NT2/D1 (cell line): ENCODE data around the gene MDM2.
"Not testable (repeated sequence)": the region's sequence is repeated elsewhere in the genome, so short reads cannot be mapped to it uniquely, and the experiment has no call there.

Experiments
- DNase-seq: peaks from one replicate; pipeline ENCODE4 v3.0.0-alpha.2; 2011; ENCODE audit warnings: low read depth, low spot score
- H3K27me3 ChIP-seq: 2 replicates; pipeline ENCODE4 v1.6.0; 2011; ENCODE audit warnings: mild to moderate bottlenecking; ENCODE audit not compliant: insufficient read length, insufficient read depth
- H3K36me3 ChIP-seq: 2 replicates; pipeline ENCODE4 v1.6.1; 2011; ENCODE audit warnings: mild to moderate bottlenecking, low read length, mixed read lengths; ENCODE audit not compliant: insufficient read depth, insufficient read length
- H3K4me1 ChIP-seq: 2 replicates; pipeline ENCODE4 v1.5.1; 2011; ENCODE audit not compliant: insufficient read depth, insufficient read length
- H3K4me3 ChIP-seq: 2 replicates; pipeline ENCODE4 v1.5.1; 2011; ENCODE audit warnings: low read depth; ENCODE audit not compliant: insufficient read length
- H3K9ac ChIP-seq: 2 replicates; pipeline ENCODE4 v1.6.0; 2011; ENCODE audit warnings: low read depth; ENCODE audit not compliant: insufficient read length
- H3K9me3 ChIP-seq: 2 replicates; pipeline ENCODE4 v1.5.1; 2011; ENCODE audit warnings: mild to moderate bottlenecking, low read length; ENCODE audit not compliant: insufficient read depth
- SUZ12 ChIP-seq: IDR thresholded peaks from 2 replicates; pipeline ENCODE4 v1.6.1; 2011; ENCODE audit not compliant: insufficient read length, insufficient read depth; ENCODE audit errors: extremely low read depth
- YY1 ChIP-seq: IDR thresholded peaks from 2 replicates; pipeline ENCODE4 v1.6.1; 2011; ENCODE audit not compliant: insufficient read length, insufficient read depth
- ZNF274 ChIP-seq: IDR thresholded peaks from 2 replicates; pipeline ENCODE4 v1.6.1; 2011; ENCODE audit warnings: mild to moderate bottlenecking, low read depth, low read length

MDM2 gene

DNA sequence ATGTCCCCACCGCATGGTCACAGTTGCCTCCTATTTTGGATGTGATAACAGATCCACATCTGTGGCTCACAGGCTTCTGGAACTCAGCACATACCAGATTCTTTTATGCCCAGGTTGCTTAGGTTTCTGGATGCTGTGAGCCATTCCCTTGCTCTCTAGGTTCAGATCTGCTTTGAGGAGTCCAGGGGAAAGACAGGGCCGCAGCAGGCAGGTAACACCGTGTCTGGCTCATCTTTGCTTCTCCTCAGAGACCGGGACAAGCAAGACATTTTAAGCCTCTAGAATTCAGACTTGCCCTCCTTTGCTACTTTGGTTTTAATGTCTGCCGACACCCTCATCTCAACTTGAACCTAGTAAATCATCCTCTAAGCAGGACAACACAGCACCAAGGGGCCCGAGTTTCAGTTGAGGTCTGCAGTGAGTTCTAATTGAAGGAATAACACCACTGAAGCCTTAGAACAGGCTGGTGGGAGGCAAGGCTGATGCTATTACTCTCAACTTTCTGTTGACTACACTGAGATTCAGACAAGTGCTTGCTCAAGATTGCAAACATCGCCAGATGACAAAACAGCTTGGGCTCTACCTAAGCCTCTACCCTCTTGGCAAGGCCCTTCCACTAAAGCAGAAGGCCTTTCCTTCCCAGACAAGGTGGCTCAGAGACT, 55.3 kb downstream of the MDM2 start:
- Histone ChIP-seq H3K9ac (no peak overlapping the region), H3K27me3 (no peaks in the 10 kb centered on the region), H3K9me3 (no peaks in the 10 kb centered on the region), H3K4me1 (peaks cover 5% of the 10 kb centered on the region), H3K36me3 (no peaks in the 10 kb centered on the region), H3K4me3 (no peak overlapping the region)
- DNase-seq = no peak
- no peak for TF ChIP-seq YY1
- no peak for TF ChIP-seq ZNF274
- TF ChIP-seq SUZ12 = no peak

DNA sequence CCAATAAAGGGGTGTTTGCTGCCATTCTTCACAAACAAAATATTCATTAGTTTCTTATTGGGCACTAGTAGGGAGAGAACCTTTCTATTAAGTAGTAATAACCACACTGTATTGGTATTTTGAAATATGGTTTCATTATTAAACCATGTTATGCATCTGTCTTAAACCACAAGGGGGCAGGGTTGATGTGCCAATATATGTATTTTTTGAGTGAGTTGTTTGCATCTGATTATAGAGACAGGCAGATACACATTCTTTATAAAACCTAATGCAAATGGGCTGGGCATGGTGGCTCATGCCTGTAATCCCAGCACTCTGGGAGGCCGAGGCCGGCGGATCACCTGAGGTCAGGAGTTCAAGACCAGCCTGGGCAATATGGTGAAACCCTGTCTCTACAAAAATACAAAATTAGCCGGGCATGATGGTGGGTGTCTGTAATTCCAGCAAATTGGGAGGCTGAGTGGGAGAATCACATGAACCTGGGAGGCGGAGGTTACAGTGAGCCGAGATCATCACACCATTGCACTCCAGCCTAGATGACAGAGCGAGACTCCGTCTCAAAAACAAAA, 56.0 kb downstream of the MDM2 start:
- H3K36me3 ChIP-seq, H3K9me3 ChIP-seq, H3K4me1 ChIP-seq, DNase-seq, H3K9ac ChIP-seq, H3K27me3 ChIP-seq, H3K4me3 ChIP-seq: not testable (repeated sequence)

DNA sequence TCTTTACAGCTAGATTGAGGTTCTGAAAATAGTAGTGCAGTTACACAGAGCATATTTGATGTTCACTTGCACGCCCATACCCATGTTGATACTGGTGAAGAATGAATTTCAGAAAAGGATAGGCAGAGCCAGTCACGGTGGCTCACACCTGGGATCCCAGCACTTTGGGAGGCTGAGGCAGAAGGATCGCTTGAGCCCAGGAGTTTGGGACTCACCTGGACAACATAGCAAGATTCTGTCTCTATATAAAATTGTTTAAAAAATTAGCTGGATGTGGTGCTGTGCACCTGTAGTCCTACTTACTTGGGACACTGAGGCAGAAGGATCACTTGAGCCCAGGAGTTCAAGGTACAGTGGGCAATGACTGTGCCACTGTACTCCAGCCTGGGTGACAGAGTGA, 56.6 kb downstream of the MDM2 start:
- no peak for DNase-seq
- H3K9ac ChIP-seq = no peak overlapping the region
- peaks cover 6% of the 10 kb centered on the region for H3K4me1 ChIP-seq
- H3K27me3 ChIP-seq = no peaks in the 10 kb centered on the region
- no peaks in the 10 kb centered on the region for H3K9me3 ChIP-seq
- TF ChIP-seq ZNF274 (no peak), YY1 (no peak)
- H3K4me3 ChIP-seq = no peak overlapping the region
- no peaks in the 10 kb centered on the region for H3K36me3 ChIP-seq

DNA sequence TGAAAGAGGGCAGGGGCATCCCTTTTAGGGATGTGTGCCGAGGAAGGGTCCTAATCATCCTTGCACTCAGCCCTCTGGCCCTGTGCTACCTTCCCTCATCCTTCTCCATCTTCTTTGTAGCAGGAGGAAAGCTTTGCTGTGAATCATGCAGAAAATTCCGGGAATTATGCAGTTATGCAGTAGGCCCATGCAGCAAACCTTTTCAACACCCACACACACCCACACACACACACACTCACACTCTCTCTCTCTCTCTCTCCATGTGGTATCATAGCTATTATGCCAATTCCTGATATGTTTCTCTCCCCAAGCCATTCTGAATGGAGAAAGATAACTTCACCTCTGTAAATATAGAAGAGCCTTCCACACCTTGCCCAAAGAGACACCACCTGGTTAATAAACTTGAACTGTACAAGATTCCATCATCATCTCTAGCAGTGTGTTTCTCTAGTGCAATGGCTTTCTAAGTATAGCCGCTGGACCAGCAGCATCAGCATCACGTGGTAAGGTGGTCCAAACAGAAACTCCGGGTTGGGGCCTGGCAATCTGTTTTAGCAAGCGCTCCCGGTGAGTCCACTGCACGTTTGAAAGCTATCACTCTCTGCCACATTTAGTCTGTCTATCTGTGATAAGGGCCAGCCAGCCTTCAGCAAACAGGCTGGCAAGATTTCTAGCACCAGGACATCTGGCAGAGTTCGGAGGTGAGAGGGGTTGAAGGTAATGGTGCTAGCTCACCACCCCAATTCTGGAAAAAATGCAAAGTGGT, 57.6 kb downstream of the MDM2 start:
- no peak overlapping the region for H3K4me3 ChIP-seq
- H3K9me3 ChIP-seq = no peaks in the 10 kb centered on the region
- H3K9ac ChIP-seq = no peak overlapping the region
- DNase-seq = no peak
- no peaks in the 10 kb centered on the region for H3K27me3 ChIP-seq
- TF ChIP-seq ZNF274 (no peak), YY1 (no peak), SUZ12 (no peak)
- H3K36me3 ChIP-seq = no peaks in the 10 kb centered on the region
- H3K4me1 ChIP-seq = peaks cover 6% of the 10 kb centered on the region

DNA sequence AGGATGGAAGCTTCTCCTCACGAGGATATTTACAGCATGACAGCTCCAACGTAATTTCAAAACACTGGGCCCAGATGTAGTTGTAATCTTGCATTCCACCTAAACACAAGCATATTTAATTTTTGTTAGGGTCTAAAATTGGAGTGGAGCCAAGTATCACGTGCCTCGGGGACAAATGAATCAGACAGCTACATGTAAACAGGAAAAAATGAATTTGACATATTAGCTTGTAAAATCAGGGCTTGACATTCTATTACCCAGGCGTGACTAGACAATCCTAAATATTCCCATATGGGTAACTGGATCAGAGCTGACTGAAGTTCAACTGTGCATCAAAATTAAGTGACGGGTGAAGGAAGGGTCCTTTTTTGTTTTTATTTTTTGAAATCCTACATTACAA, 59.0 kb downstream of the MDM2 start:
- Histone ChIP-seq H3K4me3 (no peak overlapping the region), H3K27me3 (no peaks in the 10 kb centered on the region), H3K36me3 (no peaks in the 10 kb centered on the region), H3K9ac (no peak overlapping the region), H3K9me3 (no peaks in the 10 kb centered on the region), H3K4me1 (peaks cover 6% of the 10 kb centered on the region)
- no peak for DNase-seq
- TF ChIP-seq SUZ12 (no peak), ZNF274 (no peak), YY1 (no peak)

DNA sequence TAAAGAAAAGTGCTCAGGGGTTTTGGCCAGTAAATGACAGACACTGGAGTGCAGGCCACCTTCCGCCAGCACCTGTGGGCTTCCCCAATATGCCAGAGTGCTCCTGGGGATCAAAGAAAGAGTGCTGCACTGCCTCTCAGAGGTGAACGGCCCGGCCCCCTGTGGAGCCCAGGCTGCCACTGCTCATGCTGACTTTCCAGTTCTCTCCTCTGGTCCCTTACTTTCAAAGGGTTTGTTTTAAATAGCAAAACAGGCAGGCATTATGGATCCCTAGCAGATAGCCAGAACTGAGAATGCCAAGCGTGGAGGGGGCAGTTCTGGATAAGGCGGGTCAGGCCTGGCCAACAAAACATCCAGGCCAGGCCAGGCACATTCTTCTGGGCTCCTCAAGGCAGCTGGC, 59.6 kb downstream of the MDM2 start:
- H3K9ac ChIP-seq = no peak overlapping the region
- H3K4me3 ChIP-seq = no peak overlapping the region
- no peaks in the 10 kb centered on the region for H3K27me3 ChIP-seq
- H3K36me3 ChIP-seq = no peaks in the 10 kb centered on the region
- no peaks in the 10 kb centered on the region for H3K9me3 ChIP-seq
- peaks cover 6% of the 10 kb centered on the region for H3K4me1 ChIP-seq
- TF ChIP-seq ZNF274 (no peak), SUZ12 (no peak), YY1 (no peak)
- DNase-seq = no peak

DNA sequence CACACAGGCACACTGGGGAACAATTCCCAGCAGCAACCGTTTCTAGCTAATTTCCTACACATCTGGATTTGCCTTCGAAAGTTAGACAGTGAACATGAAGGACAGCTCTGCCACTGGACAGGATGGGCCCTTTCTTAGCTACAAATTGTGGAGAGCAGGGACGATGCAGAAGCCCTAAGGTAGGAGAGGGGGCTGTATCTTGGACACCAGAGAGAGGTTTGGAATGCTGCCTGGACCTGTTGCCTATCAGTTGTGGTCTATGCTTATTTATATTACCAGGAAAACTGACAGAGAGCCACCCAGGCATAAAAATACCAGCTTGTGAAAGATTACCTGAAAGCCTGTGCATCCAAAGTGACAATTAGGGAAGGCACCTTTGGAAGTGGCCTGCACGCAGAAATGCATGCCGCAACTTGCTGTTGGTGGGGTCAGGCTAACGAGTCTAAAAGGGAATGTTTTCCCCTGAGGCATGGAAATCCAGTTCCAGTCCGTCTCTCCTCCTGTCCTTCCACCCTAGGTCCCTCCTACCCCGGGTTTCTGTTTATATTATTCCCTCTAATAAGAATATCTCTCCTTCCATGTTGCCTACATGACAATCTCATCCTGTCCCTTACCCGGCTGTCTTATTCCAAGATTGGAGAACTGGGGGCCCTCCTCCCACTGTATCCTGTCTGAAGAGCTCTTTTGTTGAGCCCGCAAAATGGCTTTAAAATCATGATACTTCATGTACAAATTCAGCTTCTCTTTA, 60.2 kb downstream of the MDM2 start:
- no peak for DNase-seq
- H3K9ac ChIP-seq = no peak overlapping the region
- H3K36me3 ChIP-seq = no peaks in the 10 kb centered on the region
- no peaks in the 10 kb centered on the region for H3K9me3 ChIP-seq
- TF ChIP-seq YY1 (no peak), SUZ12 (no peak), ZNF274 (no peak)
- no peaks in the 10 kb centered on the region for H3K27me3 ChIP-seq
- H3K4me3 ChIP-seq = no peak overlapping the region
- H3K4me1 ChIP-seq = peaks cover 6% of the 10 kb centered on the region
